HG02870 (cell line): ENCODE data around the gene WIPF1.
A peak's percentile ranks its signal among the peaks of the same experiment; 100 is the strongest.

Experiments
- ATAC-seq: cut with Tn5 transposase; IDR thresholded peaks from one replicate; pipeline ENCODE4 v1.9.1; 2021; ENCODE audit warnings: mild to moderate bottlenecking, moderate library complexity; ENCODE audit not compliant: unreplicated experiment

The WIPF1 gene

DNA sequence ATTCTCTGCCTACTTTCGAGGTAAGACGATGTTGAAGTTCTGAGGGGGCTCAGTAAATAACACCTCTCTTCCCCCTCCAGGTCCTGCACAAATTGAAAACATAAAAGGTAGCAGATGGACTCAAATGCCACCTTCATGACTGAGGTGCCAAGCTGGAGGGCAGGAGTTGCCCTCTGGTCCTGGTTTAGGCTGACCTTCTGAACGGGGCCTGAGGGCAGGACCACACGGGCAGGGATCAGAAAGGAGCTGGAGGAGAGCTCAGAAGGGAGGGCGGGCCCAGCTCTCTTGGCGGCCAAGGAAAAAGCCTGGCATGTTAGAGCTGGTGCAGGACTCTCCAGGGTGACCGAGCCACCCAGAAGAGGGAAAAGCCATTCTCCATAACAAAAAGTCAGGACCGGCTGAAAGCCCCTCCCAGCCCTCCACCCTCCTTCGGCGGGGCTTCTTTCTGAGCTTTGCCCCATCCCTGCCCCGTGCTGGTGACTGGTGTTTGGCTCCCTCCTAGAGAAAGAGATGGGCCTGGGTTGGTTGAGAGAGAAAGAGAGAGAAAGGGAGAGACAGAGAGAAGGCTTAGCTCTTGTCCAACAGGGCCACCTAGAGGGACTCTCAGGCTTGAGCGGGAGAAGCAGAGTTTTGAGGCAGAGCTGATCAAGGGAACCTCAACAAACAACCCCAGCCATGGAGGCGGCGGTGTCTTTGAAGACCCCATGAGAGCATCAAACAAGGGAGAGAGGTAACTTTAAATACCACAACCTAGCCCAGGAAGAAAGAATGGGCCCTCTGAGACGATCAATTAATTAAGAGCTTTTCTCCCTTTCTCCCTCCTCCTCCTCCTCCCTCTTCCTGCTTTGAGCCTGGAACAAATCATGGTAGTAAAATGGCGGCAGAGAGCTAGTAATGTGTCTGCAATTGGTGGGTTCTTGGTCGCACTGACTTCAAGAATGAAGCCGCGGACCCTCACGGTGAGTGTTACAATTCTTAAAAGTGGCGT, 50.8 kb downstream of the WIPF1 start:
- ATAC-seq: no peak

DNA sequence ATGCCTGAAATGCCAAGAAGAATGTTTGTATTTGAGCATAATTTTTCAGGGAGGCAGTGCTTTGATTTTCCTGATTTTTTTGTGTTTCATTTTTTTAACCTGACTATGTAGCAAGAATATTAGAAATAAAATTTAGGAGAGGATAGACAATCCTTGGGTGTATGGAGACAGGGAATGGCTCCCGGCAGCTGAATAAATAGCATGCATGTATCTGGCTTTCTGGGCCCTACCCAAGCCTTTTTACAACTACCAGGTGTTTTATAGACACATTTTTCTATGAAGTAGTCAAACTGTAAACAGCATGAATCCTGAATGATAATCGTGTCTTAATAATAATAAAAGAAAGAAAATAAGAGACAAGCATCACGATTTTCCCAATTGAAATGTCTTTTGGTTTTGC, 52.4 kb downstream of the WIPF1 start:
- no peak for ATAC-seq

DNA sequence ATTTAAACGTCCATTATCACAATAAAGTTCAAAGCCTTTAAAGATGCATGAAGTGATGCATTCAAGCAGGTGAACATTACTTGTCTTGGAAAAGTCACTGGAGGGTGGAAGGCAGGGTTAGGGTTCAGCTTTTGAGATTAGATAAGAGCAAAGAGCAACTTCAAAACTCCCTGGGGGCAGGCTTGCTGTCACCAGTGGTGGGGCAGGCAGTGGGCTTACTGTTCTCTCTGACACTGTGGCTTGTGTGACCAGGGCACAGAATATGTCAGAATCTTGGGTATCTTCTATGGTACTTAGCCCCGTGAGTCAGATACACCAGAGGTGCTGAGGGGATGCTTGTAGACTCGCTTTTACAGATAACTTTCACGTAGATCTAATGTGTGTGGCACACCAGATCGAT, 52.8 kb downstream of the WIPF1 start:
- no peak for ATAC-seq

DNA sequence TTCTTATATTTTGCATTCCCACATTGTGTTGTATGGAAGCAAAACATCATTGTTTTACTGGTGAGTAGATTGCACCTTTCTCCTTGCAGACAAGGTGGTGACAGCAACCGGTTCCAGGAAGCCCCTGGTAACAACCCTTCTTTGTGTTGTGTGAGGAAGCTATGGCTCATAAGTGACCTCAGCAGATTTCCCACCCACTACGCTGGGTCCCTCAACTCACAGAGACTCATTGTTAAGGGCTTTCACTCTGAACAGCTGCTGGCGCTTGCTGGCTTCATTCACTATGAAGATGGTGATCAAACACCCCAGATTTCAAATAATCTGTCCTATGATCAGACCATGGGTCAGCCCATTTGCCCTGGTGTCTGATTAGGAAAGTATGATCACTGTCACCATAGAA, 53.4 kb downstream of the WIPF1 start:
- no peak for ATAC-seq

DNA sequence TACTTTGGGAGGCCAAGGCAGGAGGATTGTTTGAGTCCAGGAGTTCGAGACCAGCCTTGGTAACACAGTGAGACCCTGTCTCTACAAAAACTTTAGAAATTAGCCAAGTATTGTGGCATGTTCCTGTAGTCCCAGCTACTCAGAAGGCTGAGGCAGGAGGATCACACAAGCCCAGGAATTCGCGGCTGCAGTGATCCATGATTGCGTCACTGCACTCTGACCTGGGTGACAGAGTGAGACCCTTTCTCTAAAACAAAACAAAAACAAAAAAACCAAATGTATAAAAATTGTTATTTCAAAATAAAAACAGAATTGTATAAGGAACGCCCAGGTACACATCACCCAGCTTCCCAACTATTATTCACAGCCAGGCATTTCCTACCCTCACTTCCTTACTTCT, 56.7 kb downstream of the WIPF1 start:
- ATAC-seq: no peak

DNA sequence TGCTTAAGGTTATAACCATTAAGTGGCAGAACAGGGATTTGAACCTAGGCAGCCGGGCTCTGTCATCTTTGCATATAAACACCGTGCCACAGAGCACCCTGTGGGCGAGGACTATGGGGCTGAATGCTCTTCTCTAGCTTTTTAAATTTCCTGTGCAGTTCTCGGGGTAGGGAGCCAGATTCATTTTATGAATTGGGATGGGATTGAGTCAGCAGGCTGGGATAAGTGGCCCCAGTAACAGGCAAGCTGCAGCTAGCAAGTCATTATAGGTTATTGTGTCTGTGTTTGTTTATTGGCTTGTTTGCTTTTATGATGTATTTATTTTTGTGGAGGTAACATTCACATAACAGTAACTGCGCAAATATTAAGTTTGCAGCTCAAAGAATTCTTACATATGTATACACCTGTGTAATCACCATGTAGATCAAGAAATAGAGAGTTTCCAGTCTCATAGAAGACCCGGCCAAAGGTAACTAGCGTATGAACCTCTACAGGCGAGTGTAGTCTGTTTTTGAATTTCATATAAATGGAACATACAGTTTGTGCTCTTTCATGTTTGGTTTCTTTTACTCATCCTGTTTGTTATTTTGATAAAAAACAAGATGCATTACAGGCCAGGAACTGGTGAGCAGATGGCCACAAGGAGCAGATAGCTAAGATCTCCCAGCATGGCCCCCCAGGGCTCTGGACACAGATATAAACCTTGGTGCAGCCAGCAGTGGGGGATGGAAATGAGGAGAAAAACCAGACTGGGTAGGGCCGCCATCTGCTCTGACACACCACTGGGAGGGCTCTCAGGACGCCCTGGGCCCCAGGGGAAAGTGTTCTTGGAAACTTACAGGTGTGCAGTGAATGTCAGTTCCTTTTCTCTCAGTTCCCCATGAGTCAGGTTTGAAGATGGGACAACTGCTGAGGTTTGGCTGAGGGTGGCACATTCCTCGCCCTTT, 61.6 kb downstream of the WIPF1 start:
- ATAC-seq: peak; percentile 26

DNA sequence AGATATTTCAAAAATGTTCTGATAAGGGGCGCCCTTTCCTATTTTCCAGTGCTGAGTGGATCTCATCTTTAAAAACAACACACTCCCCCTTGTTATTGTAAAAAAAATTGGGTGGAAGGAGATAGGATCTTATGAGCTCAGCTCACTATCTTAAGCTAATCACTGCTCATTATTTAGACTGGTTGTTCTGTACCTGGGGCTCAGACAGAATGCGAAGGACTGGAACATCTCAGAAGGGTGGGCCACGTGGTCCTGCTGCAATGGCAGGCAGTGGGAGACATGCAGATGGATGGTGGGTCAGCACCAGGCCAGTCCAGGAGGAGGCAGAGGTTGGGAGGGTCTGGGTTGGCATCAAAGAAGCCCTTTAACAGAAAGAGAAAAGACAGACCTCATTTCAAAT, 62.5 kb downstream of the WIPF1 start:
- ATAC-seq: no peak

DNA sequence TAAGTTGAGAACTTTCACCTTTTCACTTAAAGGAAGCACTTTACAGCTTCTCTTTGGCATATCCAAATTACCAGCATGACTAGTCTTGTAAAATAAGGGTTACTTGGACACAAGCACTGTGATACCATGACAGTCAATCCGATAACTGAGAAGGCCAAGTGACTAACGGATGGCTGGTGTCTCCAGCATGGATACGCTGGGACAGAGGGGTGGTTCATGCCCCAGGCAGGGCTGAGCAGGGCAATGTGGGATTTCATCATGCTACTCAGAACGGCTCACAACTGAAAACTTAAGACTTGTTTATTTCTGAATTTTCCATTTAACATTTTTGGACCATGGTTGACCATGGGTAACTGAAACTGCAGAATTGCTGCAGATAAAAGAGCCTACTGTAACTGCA, 67.7 kb downstream of the WIPF1 start:
- ATAC-seq: no peak

DNA sequence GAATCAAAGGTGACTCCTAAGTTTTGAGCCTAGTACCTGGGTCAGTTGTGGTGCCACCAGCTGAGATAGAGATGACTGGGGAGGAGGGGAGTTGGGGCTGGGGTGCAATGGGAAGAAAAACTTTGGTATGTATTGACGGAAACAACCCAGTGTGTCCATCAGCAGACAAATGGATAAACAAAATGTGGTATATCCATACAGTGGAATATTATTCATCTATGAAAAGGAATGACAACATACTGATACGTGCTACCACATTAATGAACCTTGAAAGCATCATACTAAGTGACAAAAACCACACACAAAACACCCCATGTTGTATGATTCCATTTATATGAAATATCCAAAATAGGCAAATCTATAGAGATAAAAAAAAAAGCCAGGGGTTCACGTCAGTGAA, 69.6 kb downstream of the WIPF1 start:
- no peak for ATAC-seq

DNA sequence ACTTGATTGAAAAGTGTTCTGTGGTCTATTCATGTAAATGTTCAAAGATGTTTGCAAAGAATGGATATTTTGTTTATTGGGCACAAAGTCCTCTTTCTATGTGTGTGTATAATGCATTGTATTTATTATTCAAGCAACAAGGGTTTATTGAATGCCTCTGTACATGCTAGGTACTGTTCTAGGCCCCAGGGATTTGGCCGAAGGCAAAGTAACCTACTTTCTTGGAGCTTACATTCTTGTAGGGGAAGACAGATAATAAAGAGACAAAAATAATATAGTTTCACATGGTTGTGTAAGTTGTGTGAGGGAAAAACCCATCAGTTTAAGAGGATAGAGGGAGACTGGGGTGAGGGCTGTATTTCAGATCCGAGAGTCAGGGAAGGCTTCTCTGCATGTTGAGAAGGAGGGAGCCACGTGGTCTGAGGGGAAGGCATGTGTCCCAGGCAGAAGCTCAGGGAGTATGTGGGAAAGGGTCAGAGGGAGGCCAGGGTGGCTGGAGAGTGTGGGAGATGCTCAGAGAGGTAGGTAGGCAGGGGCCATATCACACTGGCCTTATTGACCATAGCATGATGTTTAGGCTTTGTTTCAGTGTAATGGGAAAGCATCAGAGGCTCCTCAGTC, 70.4 kb downstream of the WIPF1 start:
- ATAC-seq: no peak

DNA sequence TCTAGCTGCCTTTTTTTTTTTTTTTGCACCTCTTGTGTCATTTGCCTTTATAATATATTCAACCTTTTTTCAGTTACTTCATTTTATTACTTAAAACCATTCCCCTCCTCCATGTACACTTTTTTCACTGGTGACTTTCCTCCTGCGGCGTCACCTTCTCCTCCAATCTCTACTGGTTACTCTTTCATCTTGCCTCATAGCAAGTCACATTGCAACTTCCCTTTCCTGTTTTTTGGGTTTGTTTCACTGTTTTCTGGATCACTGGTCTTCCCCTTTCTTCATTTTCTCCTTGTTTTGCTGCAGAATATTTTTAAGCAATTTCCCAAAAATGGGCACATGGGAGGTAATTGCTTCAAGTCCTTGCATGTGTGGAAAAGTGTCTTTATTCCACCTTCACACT, 73.1 kb downstream of the WIPF1 start:
- no peak for ATAC-seq

DNA sequence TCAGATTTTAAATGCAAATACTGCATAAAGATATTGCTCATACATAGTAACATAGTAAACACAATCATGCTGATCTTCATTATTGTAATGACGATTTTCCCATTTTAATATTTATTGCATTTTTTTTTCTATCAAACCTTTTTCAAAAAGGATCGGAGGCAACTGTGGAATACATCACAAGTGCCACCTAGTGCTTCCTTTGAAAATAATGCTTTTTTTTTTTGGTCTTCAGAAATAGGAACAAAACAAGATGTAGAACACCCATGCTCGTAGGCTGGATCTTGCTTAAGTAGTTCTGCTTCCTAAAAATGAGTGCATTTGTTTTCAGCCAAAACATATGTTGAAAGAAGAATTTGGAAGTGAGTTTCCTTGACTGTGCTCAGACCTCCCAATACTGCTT, 75.1 kb downstream of the WIPF1 start:
- ATAC-seq: no peak

DNA sequence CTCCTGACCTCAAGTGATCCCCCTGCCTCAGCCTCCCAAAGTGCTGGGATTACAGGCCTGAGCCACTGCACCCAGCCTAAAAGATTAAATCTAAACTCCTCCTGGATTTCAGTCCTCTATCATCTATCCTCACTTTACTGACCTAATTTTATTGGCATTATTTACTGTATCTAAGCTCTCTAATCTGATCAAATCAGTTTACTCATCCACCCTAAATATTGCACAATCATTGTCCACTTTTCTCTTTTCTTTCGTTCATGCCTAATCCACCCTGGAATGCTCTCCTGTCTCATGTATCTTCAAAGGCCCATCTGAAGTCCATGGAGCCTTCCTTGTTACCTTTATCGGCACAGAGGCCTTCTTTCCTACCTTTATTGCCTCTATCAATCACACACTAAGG, 79.2 kb downstream of the WIPF1 start:
- ATAC-seq: no peak

DNA sequence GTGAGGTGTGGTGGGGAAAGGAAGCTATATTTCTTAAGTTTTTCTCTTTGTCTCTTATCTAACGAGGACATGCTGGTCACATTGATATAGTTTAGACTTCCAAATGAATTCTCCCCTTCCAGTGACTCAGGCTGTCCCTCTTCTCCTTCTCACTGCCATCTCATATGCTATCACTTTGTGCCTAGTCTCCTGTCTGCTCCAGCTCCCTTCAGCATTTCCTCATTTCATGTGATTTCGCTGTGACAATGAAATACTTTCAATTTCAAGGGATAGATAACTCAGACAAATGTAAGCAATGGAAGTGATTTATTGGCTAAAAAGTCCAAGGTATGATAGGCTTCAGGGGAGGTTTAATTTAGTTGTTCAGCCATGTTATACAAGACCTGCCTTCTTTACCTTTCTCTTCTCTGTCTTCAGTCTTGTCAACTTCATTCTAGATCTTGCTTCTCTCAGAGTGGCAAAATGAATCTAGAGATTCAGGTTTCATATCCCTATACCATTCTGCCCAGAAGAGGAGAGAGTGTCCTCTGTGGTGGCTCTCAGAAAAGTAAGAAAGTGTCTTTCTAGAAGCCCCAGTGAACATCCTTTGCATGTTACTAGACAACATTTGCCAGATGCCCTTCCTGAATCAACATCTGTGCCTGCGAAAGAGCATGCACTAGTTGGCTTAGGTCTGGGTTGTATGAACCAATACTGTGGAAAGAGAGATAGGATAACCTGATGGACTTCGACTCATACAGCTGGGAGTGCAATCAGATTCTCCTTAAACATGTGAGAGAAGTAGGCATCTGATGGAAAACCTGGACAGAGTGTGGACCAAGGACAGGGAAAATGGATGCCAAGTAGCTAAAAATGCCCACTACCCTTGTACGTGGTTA, 80.9 kb downstream of the WIPF1 start:
- no peak for ATAC-seq

DNA sequence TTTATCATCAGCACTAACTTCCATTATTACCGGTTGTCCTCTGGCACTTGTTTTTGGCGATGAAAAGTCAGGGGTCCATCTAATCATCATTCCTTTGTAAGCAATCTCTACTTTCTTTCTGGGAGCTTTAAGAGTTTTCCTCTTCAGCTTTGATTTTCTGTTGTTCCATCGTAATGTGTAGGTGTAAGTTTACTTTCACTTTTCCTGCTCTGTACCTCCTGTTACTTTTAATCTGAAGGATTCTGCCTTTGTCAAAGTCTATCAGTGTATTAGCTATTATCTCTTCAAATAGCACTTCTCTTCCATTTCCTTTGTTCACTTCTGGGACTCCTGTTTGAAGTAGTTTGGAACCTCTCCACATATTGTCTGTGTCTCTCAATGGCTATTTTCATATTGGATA, 85.3 kb downstream of the WIPF1 start:
- ATAC-seq: no peak

DNA sequence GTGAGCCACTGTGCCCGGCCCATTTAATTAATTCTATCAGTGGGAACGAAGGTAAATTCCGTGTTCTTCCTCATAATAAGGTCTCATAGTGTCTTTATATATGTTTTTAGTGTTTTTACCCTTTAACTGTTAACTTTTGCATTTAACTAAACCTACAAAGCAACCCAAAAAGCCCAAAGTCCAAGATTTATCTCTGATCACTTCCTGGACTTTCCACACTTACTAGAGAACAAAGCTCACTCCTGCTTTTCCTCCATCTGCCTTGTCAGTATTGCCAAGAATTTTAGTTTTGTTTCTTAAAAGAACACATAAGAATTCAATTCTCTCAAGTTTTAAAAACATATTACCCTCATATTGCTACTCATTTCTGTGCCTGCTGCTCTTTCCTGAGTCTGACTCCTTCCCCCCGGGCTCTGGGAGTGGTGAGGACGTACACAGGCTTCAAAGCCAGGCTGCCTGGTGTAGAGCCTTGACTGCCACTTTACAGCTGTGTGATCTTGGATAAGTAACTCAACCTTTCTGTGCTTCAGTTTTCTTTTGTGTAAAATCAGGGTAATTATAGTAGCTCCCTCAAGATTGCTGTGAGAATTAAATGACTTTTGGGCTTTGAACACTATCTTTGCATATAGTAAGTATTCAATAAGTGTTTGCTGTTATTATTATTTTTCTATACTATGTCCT, 85.9 kb downstream of the WIPF1 start:
- ATAC-seq: no peak

DNA sequence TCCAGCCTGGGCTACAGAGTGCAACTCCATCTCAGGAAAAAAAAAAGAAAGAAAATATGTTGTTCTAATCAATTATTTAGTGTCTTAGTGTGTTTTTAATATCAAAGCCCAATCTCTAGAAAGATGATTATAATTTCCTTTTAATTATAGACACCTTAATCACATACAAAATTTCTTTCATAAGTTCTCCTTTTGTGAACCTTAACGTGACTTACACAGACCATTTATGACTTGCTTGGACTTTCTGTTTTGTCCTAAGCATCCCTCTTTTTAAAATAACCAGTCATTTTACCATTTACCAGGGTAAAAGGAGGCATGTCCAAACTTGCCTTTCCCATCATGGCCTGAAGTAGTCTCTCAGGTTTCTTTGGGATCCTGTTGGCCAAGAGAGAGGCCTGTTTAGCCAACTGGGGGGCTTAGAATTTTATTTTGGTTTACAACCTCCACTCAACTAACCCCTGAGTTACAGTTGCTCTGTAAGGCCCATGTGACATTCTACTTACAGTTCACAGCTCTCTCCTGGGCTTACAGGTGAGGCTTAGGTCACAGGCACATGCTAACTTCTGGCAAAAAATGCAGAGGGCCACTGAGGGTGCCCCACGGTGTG, 86.9 kb downstream of the WIPF1 start:
- ATAC-seq: no peak
